Measurements from ENCODE around the gene SCPEP1.

DNA sequence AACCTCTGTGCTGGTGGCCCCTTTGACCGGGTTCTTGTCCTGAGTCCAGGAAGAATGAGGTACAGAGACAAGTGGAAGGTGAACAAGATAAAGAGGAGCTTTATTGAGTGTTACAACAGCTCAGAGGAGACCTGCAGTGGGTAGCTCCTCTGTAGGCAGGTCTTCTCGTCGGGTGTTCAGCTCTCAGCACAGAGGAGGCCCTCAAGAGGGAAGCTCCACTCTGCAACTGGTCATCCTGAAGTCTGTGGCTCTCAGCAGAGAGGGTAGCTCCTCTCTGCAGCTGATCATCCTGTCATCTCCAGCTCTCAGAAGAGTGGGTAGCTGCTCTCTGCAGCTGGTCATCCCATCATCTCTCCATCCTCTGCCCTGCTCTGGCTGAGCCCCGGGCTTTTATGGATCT lies 39.7 kb downstream of the SCPEP1 start:
- TF ChIP-seq, protein P1, sequence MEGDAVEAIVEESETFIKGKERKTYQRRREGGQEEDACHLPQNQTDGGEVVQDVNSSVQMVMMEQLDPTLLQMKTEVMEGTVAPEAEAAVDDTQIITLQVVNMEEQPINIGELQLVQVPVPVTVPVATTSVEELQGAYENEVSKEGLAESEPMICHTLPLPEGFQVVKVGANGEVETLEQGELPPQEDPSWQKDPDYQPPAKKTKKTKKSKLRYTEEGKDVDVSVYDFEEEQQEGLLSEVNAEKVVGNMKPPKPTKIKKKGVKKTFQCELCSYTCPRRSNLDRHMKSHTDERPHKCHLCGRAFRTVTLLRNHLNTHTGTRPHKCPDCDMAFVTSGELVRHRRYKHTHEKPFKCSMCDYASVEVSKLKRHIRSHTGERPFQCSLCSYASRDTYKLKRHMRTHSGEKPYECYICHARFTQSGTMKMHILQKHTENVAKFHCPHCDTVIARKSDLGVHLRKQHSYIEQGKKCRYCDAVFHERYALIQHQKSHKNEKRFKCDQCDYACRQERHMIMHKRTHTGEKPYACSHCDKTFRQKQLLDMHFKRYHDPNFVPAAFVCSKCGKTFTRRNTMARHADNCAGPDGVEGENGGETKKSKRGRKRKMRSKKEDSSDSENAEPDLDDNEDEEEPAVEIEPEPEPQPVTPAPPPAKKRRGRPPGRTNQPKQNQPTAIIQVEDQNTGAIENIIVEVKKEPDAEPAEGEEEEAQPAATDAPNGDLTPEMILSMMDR (IDR thresholded peaks at IDR 0.05): no peak
- no peak for TF ChIP-seq POLR2AphosphoS5 (IDR thresholded peaks at IDR 0.05)

Measured in transverse colon (tissue), 4 donors.